CD14-positive monocyte (primary cell): Measurements from ENCODE around the gene SLC16A9. TPM values are rescaled to one million over a fixed set of nuclear protein-coding genes. Genes with fewer than 3 reads are reported as not detected.

Source experiments
- DNase-seq, 3 donors: peaks; one replicate each; pipeline ENCODE4 v3.0.0-alpha.2; 2011 to 2022
- H2AFZ ChIP-seq: 2 replicates; pipeline ENCODE4 v1.6.0; 2012; ENCODE audit warnings: mild to moderate bottlenecking, low read depth, low read length, inconsistent platforms; ENCODE audit not compliant: insufficient read depth, poor library complexity, severe bottlenecking
- H3K27ac ChIP-seq, 2 donors: 1 replicate in 1 of 2; 2 replicates in 1 of 2; pipeline ENCODE4 v1.5.1; 2012 to 2013; ENCODE audit warnings: low read length in 2 of 2, control low read depth in 1 of 2, inconsistent platforms in 1 of 2, low read depth in 1 of 2, mild to moderate bottlenecking in 1 of 2
- H3K27me3 ChIP-seq, 2 donors: one replicate each; pipeline versions ENCODE4 v1.6.0 to v1.6.1; 2011 to 2013; ENCODE audit warnings: low read length in 2 of 2; ENCODE audit not compliant: control insufficient read depth in 2 of 2, insufficient read depth in 2 of 2
- H3K36me3 ChIP-seq, 2 donors: replicated peaks in 1 of 2; 1 replicate in 1 of 2; 2 replicates in 1 of 2; pipeline versions ENCODE4 v1.5.1 to v1.6.1; 2012 to 2013; ENCODE audit warnings: low read length in 2 of 2, control low read depth in 1 of 2, inconsistent platforms in 1 of 2, mild to moderate bottlenecking in 1 of 2; ENCODE audit not compliant: insufficient read depth in 2 of 2, control insufficient read depth in 1 of 2
- H3K4me1 ChIP-seq, 2 donors: 1 replicate in 1 of 2; 2 replicates in 1 of 2; pipeline versions ENCODE4 v1.5.1 to v1.6.1; 2012 to 2013; ENCODE audit warnings: low read length in 2 of 2, control low read depth in 1 of 2, inconsistent platforms in 1 of 2, mild to moderate bottlenecking in 1 of 2, moderate library complexity in 1 of 2; ENCODE audit not compliant: insufficient read depth in 2 of 2, control insufficient read depth in 1 of 2
- H3K4me2 ChIP-seq: replicated peaks from 2 replicates; pipeline ENCODE3; 2012; ENCODE audit warnings: low read length, moderate library complexity, mild to moderate bottlenecking; ENCODE audit not compliant: poor library complexity, severe bottlenecking; ENCODE audit errors: extremely low read depth
- H3K4me3 ChIP-seq, 3 experiments: fragments of 200-600 bp in 1 of 3; sonication (generic) in 1 of 3; replicated peaks in 1 of 3; 1 replicate in 2 of 3; 2 replicates in 1 of 3; pipeline ENCODE4 v1.5.1; 2011 to 2013; ENCODE audit warnings: low read length in 3 of 3, mild to moderate bottlenecking in 3 of 3, control low read depth in 2 of 3, low read depth in 2 of 3, inconsistent platforms in 1 of 3, moderate library complexity in 1 of 3
- H3K79me2 ChIP-seq: 2 replicates; pipeline ENCODE4 v1.6.0; 2012; ENCODE audit warnings: mild to moderate bottlenecking, control low read depth, inconsistent platforms, low read length, moderate library complexity; ENCODE audit not compliant: insufficient read depth
- H3K9ac ChIP-seq: 2 replicates; pipeline ENCODE4 v1.6.0; 2017; ENCODE audit warnings: low read length, mild to moderate bottlenecking; ENCODE audit not compliant: insufficient read depth, poor library complexity, severe bottlenecking
- H3K9me3 ChIP-seq, 2 donors: replicated peaks in 1 of 2; 1 replicate in 1 of 2; 2 replicates in 1 of 2; pipeline versions ENCODE4 v1.5.1 to v1.6.1; 2012 to 2013; ENCODE audit warnings: low read length in 2 of 2, control low read depth in 1 of 2; ENCODE audit not compliant: control insufficient read depth in 1 of 2, insufficient read depth in 1 of 2
- H4K20me1 ChIP-seq: 2 replicates; pipeline ENCODE4 v1.6.0; 2012; ENCODE audit warnings: mild to moderate bottlenecking, low read length, control low read depth, moderate library complexity; ENCODE audit not compliant: insufficient read depth
- H3K27ac Mint-ChIP-seq, 7 donors: one replicate each; pipeline ENCODE4 v1.8.0; 2020; ENCODE audit warnings: mild to moderate bottlenecking in 7 of 7, mixed read lengths in 7 of 7, moderate library complexity in 6 of 7, inconsistent platforms in 2 of 7
- H3K27me3 Mint-ChIP-seq, 3 donors: one replicate each; pipeline ENCODE4 v1.8.0; 2021 to 2022; ENCODE audit warnings: low read depth in 3 of 3, mild to moderate bottlenecking in 3 of 3, mixed read lengths in 3 of 3, moderate library complexity in 3 of 3, inconsistent platforms in 1 of 3
- H3K36me3 Mint-ChIP-seq, 2 donors: one replicate each; pipeline ENCODE4 v1.8.0; 2020; ENCODE audit warnings: mixed read lengths in 2 of 2, inconsistent platforms in 1 of 2, mild to moderate bottlenecking in 1 of 2
- H3K4me1 Mint-ChIP-seq: one replicate; pipeline ENCODE4 v1.8.0; 2020; ENCODE audit warnings: mild to moderate bottlenecking, mixed read lengths
- H3K4me3 Mint-ChIP-seq, 2 donors: one replicate each; pipeline ENCODE4 v1.8.0; 2020; ENCODE audit warnings: mild to moderate bottlenecking in 2 of 2, mixed read lengths in 2 of 2, moderate library complexity in 1 of 2
- H3K9me3 Mint-ChIP-seq, 7 donors: one replicate each; pipeline ENCODE4 v1.8.0; 2020 to 2022; ENCODE audit warnings: mixed read lengths in 7 of 7, mild to moderate bottlenecking in 6 of 7, moderate library complexity in 6 of 7, inconsistent platforms in 2 of 7
- CTCF ChIP-seq: fragments of 200-600 bp; IDR thresholded peaks from one replicate; pipeline ENCODE4 v1.8.0; 2022; ENCODE audit warnings: antibody characterized with exemption, mild to moderate bottlenecking
- WGBS: methylation state at CpG from one replicate; pipeline ENCODE4 v1.1.5; 2013; ENCODE audit warnings: missing lambda C conversion rate; ENCODE audit not compliant: insufficient coverage; 5-methylcytosine and 5-hydroxymethylcytosine counted together
- intact Hi-C, 2 donors: fragments of 100-400 bp; cut with micrococcal nuclease; formaldehyde crosslinking; loops; one replicate each; pipeline versions ENCODE4 v1.15.0 to v1.15.1; 2023
- polyA plus RNA-seq, 3 donors: library from polyadenylated mRNA; depleted of rRNA in 1 of 3; unstranded in 2 of 3; stranded (reverse) in 1 of 3; fragments of 300-500 nt in 2 of 3; fragments of >200 nt in 1 of 3; fragmentation: Illumina TruSeq in 2 of 3; gene quantifications; 1 replicate in 2 of 3; 2 replicates in 1 of 3; pipeline ENCODE4 v1.2.3, GENCODE V29; 2012 to 2021

The SLC16A9 gene
- polyA plus RNA-seq, 3 donors: not detected

GRCh38 chr10:59711871-59712494 lies 2.3 kb upstream of the SLC16A9 start:
- H3K27me3 Mint-ChIP-seq: peaks cover 40 to 61% (median 41%) of the 10 kb centered on the region in 3 donors

GRCh38 chr10:59708816-59709394 lies 745 bp downstream of the SLC16A9 start:
- H2AFZ ChIP-seq: peak overlapping the region; percentile 41
- no peak for DNase-seq
- peaks cover 7% of the 10 kb centered on the region for H3K4me1 Mint-ChIP-seq
- intact Hi-C loops: no loop called here
- H4K20me1 ChIP-seq: no peaks in the 10 kb centered on the region
- peak overlapping the region in 1 of 3 experiments; percentile 63 for H3K4me3 ChIP-seq
- no peaks in the 10 kb centered on the region for H3K36me3 Mint-ChIP-seq
- peaks cover 5 to 17% of the 10 kb centered on the region in 2 donors for H3K4me1 ChIP-seq
- WGBS: 0% methylated on average over 42 of the region's 42 CpGs
- H3K9me3 ChIP-seq: peaks cover 0 to 8% of the 10 kb centered on the region in 2 donors
- peak overlapping the region; percentile 76 for H3K4me2 ChIP-seq
- peaks cover 0 to 6% (median 0%) of the 10 kb centered on the region in 7 donors for H3K9me3 Mint-ChIP-seq
- no peak overlapping the region for H3K9ac ChIP-seq
- peaks cover 35 to 49% of the 10 kb centered on the region in 2 donors for H3K27me3 ChIP-seq
- H3K27me3 Mint-ChIP-seq: peaks cover 40 to 60% (median 44%) of the 10 kb centered on the region in 3 donors
- peak overlapping the region; percentile 42 to 77 for H3K4me3 Mint-ChIP-seq
- H3K27ac Mint-ChIP-seq: no peak overlapping the region
- H3K27ac ChIP-seq: no peak overlapping the region
- H3K36me3 ChIP-seq: no peaks in the 10 kb centered on the region
- no peaks in the 10 kb centered on the region for H3K79me2 ChIP-seq
- TF ChIP-seq CTCF: no peak

More at GRCh38 chr10:59711871-59712494, 2.3 kb upstream of the SLC16A9 start:
- peaks cover 0 to 8% of the 10 kb centered on the region in 2 donors for H3K9me3 ChIP-seq
- peaks cover 35 to 49% of the 10 kb centered on the region in 2 donors for H3K27me3 ChIP-seq
- no peak overlapping the region for H3K9ac ChIP-seq
- no peak overlapping the region for H3K27ac ChIP-seq
- Mint-ChIP-seq H3K9me3 (peaks cover 0 to 6% (median 0%) of the 10 kb centered on the region in 7 donors), H3K4me1 (peaks cover 6% of the 10 kb centered on the region), H3K4me3 (peak overlapping the region in 1 of 2 donors; percentile 5), H3K27ac (no peak overlapping the region), H3K36me3 (no peaks in the 10 kb centered on the region)
- 100% methylated on average over 1 of the region's 3 CpGs for WGBS
- H2AFZ ChIP-seq: no peak overlapping the region
- intact Hi-C loops: no loop called here
- H3K36me3 ChIP-seq: no peaks in the 10 kb centered on the region
- no peaks in the 10 kb centered on the region for H4K20me1 ChIP-seq
- TF ChIP-seq CTCF: no peak
- H3K4me2 ChIP-seq: no peak overlapping the region
- H3K4me1 ChIP-seq: peaks cover 5 to 17% of the 10 kb centered on the region in 2 donors
- no peak overlapping the region for H3K4me3 ChIP-seq
- no peak for DNase-seq
- H3K79me2 ChIP-seq: no peaks in the 10 kb centered on the region
